GM19023 (cell line): Measurements from ENCODE around the gene NLRP8.
"Not testable (repeated sequence)": the region's sequence is repeated elsewhere in the genome, so short reads cannot be mapped to it uniquely, and the experiment has no call there.

Source experiments
- ATAC-seq: cut with Tn5 transposase; IDR thresholded peaks from one replicate; pipeline ENCODE4 v1.9.1; 2021; ENCODE audit warnings: mild to moderate bottlenecking, moderate library complexity; ENCODE audit not compliant: unreplicated experiment

The NLRP8 gene

DNA sequence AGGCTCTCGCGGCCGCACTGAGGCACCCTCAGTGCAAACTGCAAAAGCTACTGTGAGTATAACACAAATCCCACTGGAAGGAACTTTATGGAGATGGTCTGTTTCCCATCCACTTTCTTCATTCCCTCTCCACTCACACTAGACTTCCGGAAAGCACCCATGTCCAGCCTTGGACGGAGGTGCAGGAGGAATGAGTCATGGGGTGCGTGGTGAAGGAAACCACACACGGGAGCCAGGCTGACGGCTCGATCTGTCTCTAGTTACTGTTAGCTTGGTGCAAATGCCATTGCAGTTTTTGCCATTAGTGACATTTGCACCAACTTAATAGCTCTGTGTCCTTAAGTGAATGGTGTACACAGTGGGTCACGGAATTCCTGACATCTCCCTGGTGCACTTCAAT, 14.6 kb downstream of the NLRP8 start:
- no peak for ATAC-seq

GRCh38 chr19:55973982-55974381, 26.4 kb downstream of the NLRP8 start:
- no peak for ATAC-seq

GRCh38 chr19:55980415-55980814, 32.8 kb downstream of the NLRP8 start:
- no peak for ATAC-seq

GRCh38 chr19:55985254-55985653, 37.6 kb downstream of the NLRP8 start:
- ATAC-seq, result no peak

GRCh38 chr19:55986487-55986886, 38.9 kb downstream of the NLRP8 start, which contains the start of gene NLRP5:
TSS of gene NLRP5 (plus strand) at chr19:55986775.
- no peak for ATAC-seq

DNA sequence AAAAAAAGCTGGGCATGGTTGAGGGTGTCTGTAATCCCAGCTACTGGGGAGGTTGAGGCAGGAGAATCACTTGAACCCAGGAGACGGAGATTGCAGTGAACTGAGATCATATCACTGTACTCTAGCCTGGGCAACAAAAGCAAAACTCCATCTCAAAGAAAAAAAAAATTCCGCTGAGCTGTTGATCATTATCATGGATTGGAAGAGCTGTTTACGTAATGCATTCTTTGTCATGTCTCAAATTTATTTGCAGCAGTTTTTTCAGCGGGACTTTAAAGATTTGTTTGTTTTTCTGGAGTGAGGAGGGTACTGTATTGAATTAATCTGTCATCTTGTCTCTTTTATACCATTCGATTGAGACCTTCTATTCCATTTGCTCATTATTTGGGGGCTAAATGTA, 43.2 kb downstream of the NLRP8 start:
- ATAC-seq, result no peak

DNA sequence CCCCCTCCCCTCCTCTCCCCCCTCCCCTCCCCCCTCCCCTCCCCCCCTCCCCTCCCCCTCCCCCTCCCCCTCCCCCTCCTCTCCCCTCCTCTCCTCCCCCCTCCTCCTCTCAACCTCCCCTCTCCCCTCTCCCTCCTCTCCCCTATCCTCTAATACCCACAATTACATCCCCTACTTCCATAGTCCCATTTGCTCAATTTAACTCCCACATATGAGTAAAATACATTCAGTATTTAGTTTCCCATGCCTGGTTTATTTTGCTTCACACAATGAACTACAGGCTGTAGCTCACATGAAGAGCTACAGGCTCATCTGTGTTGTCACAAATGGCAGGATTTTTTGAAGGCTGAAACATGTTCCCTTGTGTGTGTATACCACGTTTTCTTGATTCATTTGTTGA, 45.9 kb downstream of the NLRP8 start:
- no peak for ATAC-seq

DNA sequence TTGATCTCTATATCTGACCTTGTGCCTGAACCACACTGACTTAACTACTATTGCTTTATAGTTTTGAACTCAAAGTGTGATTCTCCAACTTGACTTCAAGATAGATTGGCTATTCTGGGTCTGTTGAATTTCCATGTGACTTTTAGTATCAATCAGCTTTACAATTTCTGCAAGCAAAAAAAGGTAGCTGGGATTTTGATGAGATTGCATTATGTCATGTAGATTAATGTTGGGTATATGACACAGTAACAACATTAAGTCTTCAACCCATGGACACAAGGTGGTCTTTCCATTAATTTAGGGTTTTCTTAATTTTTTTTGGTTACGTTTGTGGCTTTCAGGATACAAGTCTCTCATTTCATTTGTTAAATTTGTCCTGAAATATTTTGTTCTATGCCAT, 67.1 kb downstream of the NLRP8 start:
- ATAC-seq, result no peak

GRCh38 chr19:56015756-56016155, 68.1 kb downstream of the NLRP8 start:
- no peak for ATAC-seq

- not testable (repeated sequence) for ATAC-seq
These were observed 71.7 kb downstream of the NLRP8 start for GRCh38 chr19:56019325-56019724.

GRCh38 chr19:56020355-56020975, 72.8 kb downstream of the NLRP8 start:
- ATAC-seq, result not testable (repeated sequence)

DNA sequence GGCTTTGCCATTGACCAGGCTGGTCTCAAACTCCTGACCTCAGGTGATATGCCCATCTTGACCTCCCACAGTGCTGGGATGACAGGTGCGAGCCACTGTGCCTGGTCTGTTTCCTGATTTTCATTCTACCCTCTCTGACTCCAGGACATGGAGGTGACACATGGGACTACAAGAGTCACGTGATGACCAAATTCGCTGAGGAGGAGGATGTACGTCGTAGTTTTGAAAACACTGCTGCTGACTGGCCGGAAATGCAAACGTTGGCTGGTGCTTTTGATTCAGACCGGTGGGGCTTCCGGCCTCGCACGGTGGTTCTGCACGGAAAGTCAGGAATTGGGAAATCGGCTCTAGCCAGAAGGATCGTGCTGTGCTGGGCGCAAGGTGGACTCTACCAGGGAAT, 79.1 kb downstream of the NLRP8 start:
- ATAC-seq, result no peak
